H9 (cell line): ENCODE measurements around the gene LYPD5. TPM values are rescaled to one million over a fixed set of nuclear protein-coding genes. Genes with fewer than 3 reads are reported as not detected.

ENCODE experiments used
- DNase-seq: peaks from one replicate; pipeline ENCODE4 v3.0.0-alpha.2; 2017
- H2AFZ ChIP-seq: one replicate; pipeline ENCODE4 v1.6.1; 2013; ENCODE audit warnings: mild to moderate bottlenecking, low read length, control low read depth, moderate library complexity
- H2AK5ac ChIP-seq: 2 replicates; pipeline ENCODE4 v1.6.1; 2013; ENCODE audit warnings: low read length, control low read depth, mixed read lengths; ENCODE audit not compliant: insufficient read length
- H2BK120ac ChIP-seq: one replicate; pipeline ENCODE4 v1.6.1; 2013; ENCODE audit warnings: low read depth, mild to moderate bottlenecking, low read length, control low read depth, inconsistent platforms; ENCODE audit not compliant: poor library complexity, severe bottlenecking
- H2BK12ac ChIP-seq: 2 replicates; pipeline ENCODE4 v1.6.1; 2013; ENCODE audit warnings: low read length, control low read depth, mixed read lengths, low read depth; ENCODE audit not compliant: insufficient read length
- H2BK15ac ChIP-seq: 2 replicates; pipeline ENCODE4 v1.6.1; 2013; ENCODE audit warnings: low read depth, low read length, control low read depth
- H2BK20ac ChIP-seq: one replicate; pipeline ENCODE4 v1.6.1; 2013; ENCODE audit warnings: low read depth, mild to moderate bottlenecking, low read length, control low read depth, inconsistent platforms; ENCODE audit not compliant: poor library complexity, severe bottlenecking
- H2BK5ac ChIP-seq: 2 replicates; pipeline ENCODE4 v1.6.1; 2013; ENCODE audit warnings: low read length, control low read depth, mixed read lengths; ENCODE audit not compliant: insufficient read length
- H3K14ac ChIP-seq: 2 replicates; pipeline ENCODE4 v1.6.1; 2013; ENCODE audit warnings: low read length, control low read depth; ENCODE audit not compliant: insufficient read depth
- H3K18ac ChIP-seq: 2 replicates; pipeline ENCODE4 v1.6.1; 2013; ENCODE audit warnings: low read depth, mild to moderate bottlenecking, mixed read lengths, low read length, control low read depth; ENCODE audit not compliant: insufficient read length
- H3K23ac ChIP-seq: 2 replicates; pipeline ENCODE4 v1.6.1; 2013; ENCODE audit warnings: low read length, control low read depth, mixed read lengths, low read depth; ENCODE audit not compliant: insufficient read length
- H3K23me2 ChIP-seq: 2 replicates; pipeline ENCODE4 v1.6.1; 2013; ENCODE audit warnings: low read depth, mild to moderate bottlenecking, mixed read lengths, low read length, control low read depth; ENCODE audit not compliant: insufficient read length, poor library complexity, severe bottlenecking
- H3K27ac ChIP-seq: 2 replicates; pipeline ENCODE4 v1.5.1; 2013; ENCODE audit warnings: low read length, control low read depth, mixed read lengths, low read depth; ENCODE audit not compliant: insufficient read length
- H3K27me3 ChIP-seq: 2 replicates; pipeline ENCODE4 v1.6.1; 2013; ENCODE audit warnings: low read length, control low read depth, inconsistent platforms; ENCODE audit not compliant: insufficient read depth
- H3K4ac ChIP-seq: 2 replicates; pipeline ENCODE4 v1.6.1; 2013; ENCODE audit warnings: low read depth, mild to moderate bottlenecking, control low read depth, inconsistent platforms, low read length, moderate library complexity
- H3K4me1 ChIP-seq: 2 replicates; pipeline ENCODE4 v1.6.1; 2013; ENCODE audit warnings: low read length, control low read depth, inconsistent platforms; ENCODE audit not compliant: insufficient read depth
- H3K4me2 ChIP-seq: 2 replicates; pipeline ENCODE4 v1.6.1; 2013; ENCODE audit warnings: low read length, control low read depth, mixed read lengths; ENCODE audit not compliant: insufficient read length, insufficient read depth
- H3K56ac ChIP-seq: 2 replicates; pipeline ENCODE4 v1.6.1; 2013; ENCODE audit warnings: low read depth, mild to moderate bottlenecking, mixed read lengths, low read length, control low read depth; ENCODE audit not compliant: insufficient read length
- H3K79me1 ChIP-seq: 2 replicates; pipeline ENCODE4 v1.6.1; 2013; ENCODE audit warnings: low read depth, mild to moderate bottlenecking, moderate library complexity, low read length, control low read depth, inconsistent platforms; ENCODE audit not compliant: insufficient read depth, poor library complexity, severe bottlenecking
- H3K79me2 ChIP-seq: 2 replicates; pipeline ENCODE4 v1.6.1; 2013; ENCODE audit warnings: low read length, control low read depth, inconsistent platforms; ENCODE audit not compliant: insufficient read depth
- H3K9ac ChIP-seq: 2 replicates; pipeline ENCODE4 v1.6.1; 2013; ENCODE audit warnings: low read length, control low read depth, mixed read lengths; ENCODE audit not compliant: insufficient read length; ENCODE audit errors: extremely low read depth
- H3K9me3 ChIP-seq: one replicate; pipeline ENCODE4 v1.6.1; 2013; ENCODE audit warnings: low read depth, low read length, inconsistent platforms; ENCODE audit not compliant: control insufficient read depth
- H3T11ph ChIP-seq: one replicate; pipeline ENCODE4 v1.6.1; 2013; ENCODE audit warnings: mild to moderate bottlenecking, low read length, control low read depth, inconsistent platforms
- H4K20me1 ChIP-seq: one replicate; pipeline ENCODE4 v1.6.1; 2013; ENCODE audit not compliant: control insufficient read depth, insufficient read length, insufficient read depth
- H4K5ac ChIP-seq: 2 replicates; pipeline ENCODE4 v1.6.1; 2013; ENCODE audit warnings: low read depth, mild to moderate bottlenecking, mixed read lengths, low read length, control low read depth; ENCODE audit not compliant: insufficient read length
- H4K8ac ChIP-seq: replicated peaks from 2 replicates; pipeline ENCODE4 v1.6.1; 2013; ENCODE audit warnings: low read length, control low read depth, mixed read lengths, low read depth; ENCODE audit not compliant: insufficient read length
- H4K91ac ChIP-seq: 2 replicates; pipeline ENCODE4 v1.6.1; 2013; ENCODE audit warnings: low read depth, mild to moderate bottlenecking, moderate library complexity, mixed read lengths, low read length, control low read depth; ENCODE audit not compliant: insufficient read length
- H3K27ac Mint-ChIP-seq, 3 experiments: 2 replicates in 2 of 3; 3 replicates in 1 of 3; pipeline ENCODE4 v1.8.0; 2020 to 2021; ENCODE audit warnings: mixed read lengths in 3 of 3, mild to moderate bottlenecking in 1 of 3, moderate library complexity in 1 of 3
- H3K27me3 Mint-ChIP-seq: 2 replicates; pipeline ENCODE4 v1.8.0; 2021; ENCODE audit warnings: low read depth, mild to moderate bottlenecking, moderate library complexity, mixed read lengths
- H3K36me3 Mint-ChIP-seq, 3 experiments: 2 replicates in 2 of 3; 3 replicates in 1 of 3; pipeline ENCODE4 v1.8.0; 2020 to 2021; ENCODE audit warnings: low read depth in 3 of 3, mixed read lengths in 3 of 3; ENCODE audit not compliant: insufficient read depth in 1 of 3
- H3K4me1 Mint-ChIP-seq, 2 experiments: 2 replicates each; pipeline ENCODE4 v1.8.0; 2020; ENCODE audit warnings: mixed read lengths in 2 of 2
- H3K4me3 Mint-ChIP-seq, 2 experiments: 2 replicates in 1 of 2; 3 replicates in 1 of 2; pipeline ENCODE4 v1.8.0; 2020 to 2021; ENCODE audit warnings: mild to moderate bottlenecking in 2 of 2, mixed read lengths in 2 of 2, moderate library complexity in 1 of 2
- H3K9me3 Mint-ChIP-seq, 2 experiments: 2 replicates in 1 of 2; 3 replicates in 1 of 2; pipeline ENCODE4 v1.8.0; 2020; ENCODE audit warnings: mild to moderate bottlenecking in 2 of 2, mixed read lengths in 2 of 2, moderate library complexity in 1 of 2
- CTCF ChIP-seq: fragments of 200-600 bp; sonication (generic); conservative IDR thresholded peaks from 3 replicates; pipeline ENCODE4 v1.8.0; 2021; ENCODE audit warnings: antibody characterized with exemption, mild to moderate bottlenecking
- WGBS: extraction: QIAGEN DNeasy Blood & Tissue Kit; methylation state at CpG from one replicate; pipeline ENCODE4 v1.1.7; 2013; ENCODE audit warnings: missing lambda C conversion rate, low lambda C conversion rate, mixed read lengths; ENCODE audit not compliant: insufficient read length; ENCODE audit errors: extremely low coverage; 5-methylcytosine and 5-hydroxymethylcytosine counted together
- total RNA-seq: library from RNA; stranded (reverse); gene quantifications from 2 replicates; pipeline ENCODE4 v1.2.1, GENCODE V29; 2021

Gene LYPD5
- total RNA-seq, 1 experiment from 2014 or later: 0.50 TPM

- no peak overlapping the region for H2BK20ac ChIP-seq
- DNase-seq: no peak
- no peak overlapping the region for H2BK12ac ChIP-seq
- H3K4me1 Mint-ChIP-seq: peaks cover 20 to 26% of the 10 kb centered on the region in 2 experiments
- H3K9me3 ChIP-seq: no peaks in the 10 kb centered on the region
- H2BK5ac ChIP-seq: no peak overlapping the region
- no peak overlapping the region for H3K27ac ChIP-seq
- H3K27ac Mint-ChIP-seq: no peak overlapping the region
- H3K4ac ChIP-seq: no peak overlapping the region
- no peak overlapping the region for H3K23ac ChIP-seq
- no peak overlapping the region for H3K4me2 ChIP-seq
- no peak overlapping the region for H4K8ac ChIP-seq
- H2AFZ ChIP-seq: no peak overlapping the region
- H3K4me3 Mint-ChIP-seq: no peak overlapping the region
- H3T11ph ChIP-seq: no peak overlapping the region
- no peak overlapping the region for H2AK5ac ChIP-seq
- H3K79me1 ChIP-seq: no peaks in the 10 kb centered on the region
- no peak overlapping the region for H2BK15ac ChIP-seq
- H3K79me2 ChIP-seq: no peaks in the 10 kb centered on the region
- no peak overlapping the region for H3K18ac ChIP-seq
- H3K27me3 Mint-ChIP-seq: peaks cover 6% of the 10 kb centered on the region
- no peaks in the 10 kb centered on the region for H3K9me3 Mint-ChIP-seq
- H3K9ac ChIP-seq: no peak overlapping the region
- no peak overlapping the region for H2BK120ac ChIP-seq
- no peak for TF ChIP-seq CTCF
- H3K27me3 ChIP-seq: no peaks in the 10 kb centered on the region
- WGBS: no CpG with 5 or more reads among the region's 3 CpGs
- H3K4me1 ChIP-seq: no peaks in the 10 kb centered on the region; the same call in 1 of the 2 replicates
- no peak overlapping the region for H4K91ac ChIP-seq
- no peak overlapping the region for H4K5ac ChIP-seq
- H4K20me1 ChIP-seq: no peaks in the 10 kb centered on the region
- H3K23me2 ChIP-seq: no peaks in the 10 kb centered on the region
- no peak overlapping the region for H3K14ac ChIP-seq
- no peaks in the 10 kb centered on the region for H3K36me3 Mint-ChIP-seq
- no peak overlapping the region for H3K56ac ChIP-seq
These were observed 38.7 kb downstream of the LYPD5 start for GRCh38 chr19:43763473-43763939.
